ENCODE measurements around the gene IGFN1.

The IGFN1 gene

DNA sequence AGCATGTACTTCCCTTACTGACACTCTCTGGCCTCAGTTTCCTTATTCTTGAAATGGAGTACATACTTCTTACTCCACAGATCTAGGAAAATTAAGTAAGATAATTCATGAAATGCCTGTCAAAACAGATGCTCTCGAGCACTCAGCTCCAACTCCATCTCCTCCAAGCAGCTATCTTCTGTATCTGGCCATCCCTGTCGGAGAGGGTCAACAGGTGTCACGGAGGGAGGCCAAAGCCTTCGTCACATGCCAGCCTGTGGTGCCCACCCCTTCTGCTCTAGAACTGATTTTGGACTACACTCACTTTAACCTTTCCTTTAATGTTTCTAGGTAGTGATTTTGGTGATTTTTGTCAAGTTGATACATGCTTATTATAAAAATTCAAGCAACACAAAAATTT, 73.9 kb downstream of the IGFN1 start:
- DNase-seq (ENCODE audit: low read depth in 2 of 2), result no peak

DNA sequence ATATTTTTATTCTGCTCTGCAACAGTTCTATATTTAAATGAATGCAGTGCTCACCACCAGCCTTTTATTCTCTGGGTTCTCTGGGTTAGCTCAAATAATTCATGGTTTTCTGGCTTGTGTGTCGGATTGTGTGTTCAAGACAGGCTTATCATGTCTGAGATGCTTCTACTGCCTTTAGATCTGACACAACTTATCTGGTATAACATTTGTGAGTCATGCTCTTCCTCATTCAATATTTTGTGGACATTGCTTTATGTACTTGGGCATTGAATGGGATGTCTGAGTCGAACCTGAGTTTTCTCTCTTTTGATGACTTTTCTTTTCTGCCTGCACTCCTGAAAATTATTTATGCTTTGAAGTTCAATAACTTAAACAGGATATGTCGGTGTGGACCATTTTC, 75.1 kb downstream of the IGFN1 start:
- no peak for DNase-seq (ENCODE audit: low read depth in 2 of 2)

DNA sequence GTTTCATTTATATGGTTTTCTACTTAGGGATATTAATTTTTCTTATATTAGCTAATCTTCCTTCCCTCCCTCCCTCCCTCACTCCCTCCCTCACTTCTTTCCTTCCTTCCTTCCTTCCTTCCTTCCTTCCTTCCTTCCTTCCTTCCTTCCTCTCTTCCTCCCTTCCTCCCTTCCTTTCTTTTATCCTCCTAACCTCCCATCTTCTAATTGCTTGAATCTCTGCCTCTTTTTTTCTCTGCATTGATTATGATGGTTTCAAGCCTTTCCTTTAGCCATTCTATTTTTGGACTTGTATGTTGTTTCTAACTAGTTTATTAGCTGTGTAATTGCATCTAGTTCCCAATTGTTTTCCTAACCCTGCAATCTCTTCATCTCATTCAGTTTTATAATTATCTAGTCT, 75.7 kb downstream of the IGFN1 start:
- no peak for DNase-seq (ENCODE audit: low read depth in 2 of 2)

DNA sequence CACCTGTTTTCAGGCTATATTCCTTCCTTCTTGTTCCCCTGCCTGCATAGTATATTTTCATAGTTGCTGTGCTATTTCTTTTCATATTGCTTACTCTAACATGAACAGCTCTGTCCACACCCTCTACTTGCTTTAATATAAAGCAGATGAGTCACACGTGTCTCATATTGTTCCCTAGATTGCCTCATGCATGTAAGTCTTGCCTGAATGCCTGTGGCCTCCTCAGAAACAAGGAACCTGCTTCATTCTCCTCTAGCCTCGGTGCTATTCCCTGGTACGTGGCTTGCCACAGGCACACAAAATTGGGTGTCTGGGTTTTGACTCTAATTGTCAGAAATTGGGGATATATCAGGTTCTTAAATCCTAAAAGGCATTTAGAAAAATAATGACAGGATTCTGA, 76.2 kb downstream of the IGFN1 start:
- DNase-seq (ENCODE audit: low read depth in 2 of 2), result no peak

DNA sequence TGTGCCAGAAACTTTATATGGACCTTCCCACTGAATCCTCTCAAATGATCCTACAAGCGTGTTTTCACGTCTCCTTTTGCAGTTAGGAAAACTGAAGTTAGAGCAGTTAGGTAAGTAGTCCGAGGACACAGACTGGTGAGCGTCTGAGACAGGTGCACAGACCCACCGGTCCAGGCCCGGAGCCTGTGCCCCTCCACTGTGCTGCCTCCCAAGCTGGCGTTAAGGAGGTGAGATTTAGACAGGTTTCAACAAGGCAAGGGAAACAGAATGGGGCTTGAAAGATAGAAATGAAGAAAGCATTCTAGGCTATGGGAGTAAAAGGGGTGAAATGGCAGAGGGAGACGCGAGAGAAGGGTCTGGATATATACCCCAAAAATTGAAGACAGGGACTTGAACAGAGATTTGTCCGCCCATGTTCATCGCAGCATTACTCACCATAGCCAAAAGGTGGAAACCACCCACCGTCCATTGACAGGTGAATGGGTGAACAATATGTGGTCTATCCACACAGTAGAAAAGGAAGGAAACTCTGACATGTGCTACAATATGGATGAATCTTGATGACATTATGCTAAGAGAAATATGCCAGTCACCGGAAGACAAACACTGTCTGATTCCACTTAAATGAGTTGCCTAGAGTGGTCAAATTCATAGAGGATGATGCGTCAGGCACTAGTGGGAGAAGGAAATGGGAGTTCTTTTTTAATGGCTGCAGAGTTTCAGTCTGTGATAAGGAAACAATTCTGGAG, 77.0 kb downstream of the IGFN1 start:
- DNase-seq (ENCODE audit: low read depth in 2 of 2), result no peak

DNA sequence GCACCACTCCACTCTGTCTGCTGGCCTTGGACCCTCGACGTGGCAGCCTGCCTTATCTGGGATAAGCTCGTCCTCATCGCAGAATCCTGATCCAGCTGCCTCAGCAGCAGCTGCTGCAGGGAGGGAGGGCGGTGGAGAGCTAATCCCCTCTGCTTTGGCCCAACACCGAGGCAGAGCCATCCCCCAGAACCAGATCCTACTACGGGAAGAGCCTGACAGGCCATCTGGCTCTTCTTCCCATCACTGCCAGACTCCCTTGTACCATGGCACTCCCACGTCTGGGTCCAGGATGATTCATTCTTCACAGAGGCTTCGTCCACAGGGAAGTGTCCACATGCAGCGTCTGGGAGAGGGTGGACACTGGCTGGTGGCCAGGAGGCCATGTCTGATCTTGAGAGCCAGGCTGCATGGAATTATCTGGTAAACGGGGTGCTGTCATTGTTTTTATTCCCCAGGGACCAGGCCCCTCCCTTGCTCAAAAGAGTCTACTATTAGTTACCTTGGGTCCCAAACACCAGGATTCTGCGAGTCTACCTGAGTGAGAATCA, 78.1 kb downstream of the IGFN1 start:
- DNase-seq (ENCODE audit: low read depth in 2 of 2), result no peak

DNA sequence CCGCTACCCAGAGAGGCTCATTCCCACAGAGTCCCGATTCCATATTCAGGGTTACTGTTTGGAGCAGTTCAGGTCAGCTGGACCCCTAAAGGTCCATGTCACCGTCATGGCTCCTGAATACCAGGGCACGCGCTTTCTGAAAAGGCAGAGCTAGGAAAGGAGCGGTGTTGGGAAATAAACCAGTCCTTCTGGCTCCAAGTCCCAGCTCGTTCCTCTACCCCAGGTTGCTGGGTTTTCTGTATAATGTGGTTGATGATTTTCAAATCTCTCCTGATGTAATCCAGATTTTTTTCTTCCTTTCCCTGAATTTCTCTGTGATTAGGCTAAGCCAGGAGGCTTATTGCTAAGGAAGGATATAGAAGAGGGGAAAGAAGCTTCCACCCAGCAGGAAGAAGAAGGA, 78.7 kb downstream of the IGFN1 start:
- no peak for DNase-seq (ENCODE audit: low read depth in 2 of 2)

DNA sequence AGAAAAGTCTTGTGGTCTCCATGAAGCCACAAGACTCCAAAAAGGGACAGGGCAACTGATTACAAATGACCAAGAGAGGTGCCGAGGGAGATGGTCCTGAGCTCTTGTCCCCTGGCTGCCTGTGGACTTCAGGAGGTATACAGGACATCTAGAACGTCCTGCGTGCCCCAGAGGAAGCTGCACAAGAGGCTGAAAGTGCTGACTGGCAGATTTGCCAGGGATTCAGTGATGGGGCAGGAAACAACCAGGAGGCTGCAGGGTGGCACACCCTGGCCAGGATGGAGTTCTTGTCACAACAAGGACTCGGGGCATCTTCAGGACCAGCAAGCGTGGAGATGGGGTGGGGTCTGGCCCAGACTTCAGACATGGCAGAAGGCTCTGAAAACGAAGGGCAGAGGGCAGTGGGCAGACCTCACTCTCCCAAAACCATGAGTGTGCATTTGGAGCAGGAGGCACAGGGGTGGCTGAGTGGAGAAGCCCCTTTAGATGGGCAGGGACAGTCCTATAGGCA, 79.3 kb downstream of the IGFN1 start:
- no peak for DNase-seq (ENCODE audit: low read depth in 2 of 2)

DNA sequence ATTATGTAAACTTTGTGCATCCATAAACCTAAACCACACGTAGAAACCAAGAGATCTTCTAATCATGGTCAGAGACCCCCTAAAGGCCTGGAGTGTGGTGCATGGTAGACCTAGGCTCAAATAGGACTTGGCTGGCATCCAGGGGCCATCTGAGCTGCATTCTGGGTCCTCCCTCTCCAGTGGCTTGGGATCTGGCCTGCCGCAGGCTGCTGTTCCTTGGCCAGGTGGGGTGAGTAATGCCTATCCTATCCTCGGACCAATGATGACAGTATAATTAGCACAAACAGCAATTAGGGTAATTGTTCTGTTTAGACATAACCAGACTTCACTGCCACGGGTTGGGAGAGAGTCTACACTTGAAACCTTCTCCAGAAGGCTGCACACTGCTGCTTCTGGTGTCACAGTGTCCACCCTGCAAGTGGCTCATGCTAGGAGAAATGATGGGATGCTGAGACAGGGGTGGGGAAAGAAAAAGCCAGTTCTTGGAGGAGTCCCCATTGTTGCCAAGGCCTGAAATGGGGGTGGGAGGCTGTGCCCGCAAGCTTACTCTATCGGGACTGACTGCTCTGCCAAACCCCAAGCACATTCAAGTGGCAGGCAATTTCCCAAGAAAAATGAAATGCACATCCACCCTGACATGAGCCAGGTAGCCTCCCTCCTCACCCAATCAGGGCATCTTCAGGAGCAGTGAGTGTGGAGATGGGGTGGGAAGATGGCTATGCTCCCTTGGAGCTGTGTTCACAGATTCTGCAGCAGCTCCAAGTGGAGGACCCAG, 80.2 kb downstream of the IGFN1 start:
- DNase-seq (ENCODE audit: low read depth in 2 of 2), result no peak

DNA sequence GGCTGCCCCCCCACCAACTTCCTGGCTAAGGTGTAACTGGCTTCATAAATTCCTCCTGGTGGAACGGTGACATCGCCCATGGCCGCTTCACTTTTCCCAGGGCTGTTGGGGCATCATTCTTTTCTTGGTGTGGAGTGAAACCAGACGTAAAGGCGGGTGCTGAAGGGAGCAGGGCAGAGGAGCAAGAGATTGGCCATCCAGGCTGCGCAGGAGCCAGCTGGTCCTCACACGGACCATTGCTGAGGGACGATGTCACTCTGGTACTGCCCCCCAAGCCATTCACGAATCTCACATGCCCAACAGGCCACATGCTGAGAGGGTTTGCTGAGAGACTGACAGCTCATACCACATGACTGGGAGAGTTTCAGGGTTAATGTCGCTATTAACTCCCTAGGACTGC, 82.2 kb downstream of the IGFN1 start:
- no peak for DNase-seq (ENCODE audit: low read depth in 2 of 2)

DNA sequence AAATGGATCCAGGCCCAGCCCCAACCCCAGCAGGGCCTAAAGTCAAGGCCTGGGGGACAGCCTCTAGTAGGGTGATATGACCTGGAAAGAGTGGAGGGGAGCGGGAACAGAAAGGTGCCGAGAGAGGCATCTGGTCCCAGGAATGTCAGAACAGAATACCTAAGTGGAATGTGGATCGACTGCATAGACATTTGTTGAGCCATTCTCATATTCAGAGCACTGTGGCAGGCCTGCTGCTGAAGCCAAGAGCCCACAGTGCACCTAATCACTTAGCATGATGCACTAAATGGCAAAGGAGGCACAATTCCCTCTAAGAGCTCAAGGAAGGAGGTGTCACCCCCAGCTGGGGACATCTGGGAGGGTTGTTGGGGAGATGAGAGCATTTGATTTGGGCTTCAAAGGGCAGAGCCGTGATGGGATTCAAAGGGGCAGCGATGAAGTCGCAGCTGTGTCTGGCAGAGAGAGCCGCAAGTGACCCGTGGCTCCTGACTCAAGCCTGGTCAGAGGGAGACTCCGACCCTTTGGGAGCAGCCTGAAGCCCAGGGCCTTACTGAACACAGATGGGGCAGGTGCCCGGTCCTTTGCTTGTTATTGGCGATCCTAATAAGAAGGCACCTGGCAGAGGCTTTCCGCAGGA, 84.1 kb downstream of the IGFN1 start:
- DNase-seq (ENCODE audit: low read depth in 2 of 2), result no peak

DNA sequence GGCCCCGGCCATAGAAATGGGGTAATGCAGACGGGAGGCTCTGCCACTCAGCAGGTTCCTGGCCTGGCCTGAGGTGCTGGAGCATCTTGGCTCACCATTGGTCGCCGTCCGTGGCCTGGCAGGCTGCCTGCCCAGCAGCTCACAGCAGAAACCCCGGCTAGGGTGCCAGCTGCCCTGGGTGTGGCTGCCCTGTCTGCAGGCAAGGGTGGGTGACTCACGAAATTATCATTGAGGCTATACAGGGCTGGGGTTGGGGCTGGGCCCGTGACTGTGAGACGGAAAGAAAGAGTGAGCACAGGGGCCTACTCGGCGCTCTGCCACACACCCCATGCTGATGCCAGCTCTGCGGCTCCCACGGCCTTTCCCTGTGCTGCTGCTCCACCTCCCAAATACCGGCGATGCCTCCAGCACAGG, 84.6 kb downstream of the IGFN1 start:
- no peak for DNase-seq (ENCODE audit: low read depth in 2 of 2)

DNA sequence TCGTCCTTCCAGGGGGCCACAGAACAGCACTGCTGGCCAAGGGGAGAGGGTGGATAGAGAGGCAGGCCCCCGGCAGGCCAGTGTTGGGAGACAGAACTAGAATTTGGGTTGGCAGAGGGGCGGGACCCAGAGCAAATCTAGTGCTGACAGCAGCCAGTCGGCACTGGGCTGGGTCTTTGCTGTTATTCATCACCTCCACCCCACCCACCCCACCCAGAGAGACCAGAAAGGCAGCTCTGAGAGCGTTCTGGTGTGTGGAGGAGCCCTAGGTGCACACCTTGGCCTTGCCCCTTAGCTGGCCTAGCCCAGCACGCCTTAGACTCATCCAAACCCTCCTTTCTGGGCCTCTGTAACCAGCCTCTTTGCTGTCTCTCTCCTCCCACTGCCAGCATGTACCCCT, 86.3 kb downstream of the IGFN1 start:
- no peak for DNase-seq (ENCODE audit: low read depth in 2 of 2)

DNA sequence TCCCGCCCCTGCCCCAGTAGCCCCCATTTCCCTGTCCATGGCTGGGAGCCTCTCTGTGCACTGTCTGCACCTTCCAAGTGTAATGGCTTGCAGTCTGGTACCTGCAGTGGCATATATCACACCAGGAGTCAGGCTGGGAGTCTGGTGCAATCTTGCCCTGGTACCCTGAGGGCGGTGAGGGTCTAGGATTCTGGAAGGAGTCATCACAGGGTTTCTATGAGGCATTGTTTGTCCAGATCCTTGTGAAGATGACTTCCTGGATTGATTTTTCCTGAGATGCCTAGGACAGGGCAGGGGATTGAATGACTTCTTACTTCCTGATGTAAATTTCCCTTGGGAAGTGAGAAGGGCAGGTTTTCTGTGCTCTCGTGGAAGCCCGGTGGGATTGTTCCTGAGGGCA, 86.8 kb downstream of the IGFN1 start:
- DNase-seq (ENCODE audit: low read depth in 2 of 2), result no peak
